ENCODE results near the gene ANKS1B.

Gene ANKS1B

GRCh38 chr12:99387661-99388060 is 597.1 kb downstream of the ANKS1B start:
- no peak for DNase-seq (ENCODE audit: low read depth)
- no peak for TF ChIP-seq CTCF (IDR thresholded peaks at IDR 0.05; ENCODE audit: insufficient read depth, low read depth, low read length, missing control alignments)
- H3K4me3 ChIP-seq (ENCODE audit: low read depth, low read length), result no peak overlapping the region

GRCh38 chr12:99386907-99387306 is 597.8 kb downstream of the ANKS1B start:
- peak; percentile 66 for DNase-seq (ENCODE audit: low read depth)
- H3K4me3 ChIP-seq (ENCODE audit: low read depth, low read length), result no peak overlapping the region
- TF ChIP-seq CTCF (IDR thresholded peaks at IDR 0.05; ENCODE audit: insufficient read depth, low read depth, low read length, missing control alignments), result peak; percentile 57

DNA sequence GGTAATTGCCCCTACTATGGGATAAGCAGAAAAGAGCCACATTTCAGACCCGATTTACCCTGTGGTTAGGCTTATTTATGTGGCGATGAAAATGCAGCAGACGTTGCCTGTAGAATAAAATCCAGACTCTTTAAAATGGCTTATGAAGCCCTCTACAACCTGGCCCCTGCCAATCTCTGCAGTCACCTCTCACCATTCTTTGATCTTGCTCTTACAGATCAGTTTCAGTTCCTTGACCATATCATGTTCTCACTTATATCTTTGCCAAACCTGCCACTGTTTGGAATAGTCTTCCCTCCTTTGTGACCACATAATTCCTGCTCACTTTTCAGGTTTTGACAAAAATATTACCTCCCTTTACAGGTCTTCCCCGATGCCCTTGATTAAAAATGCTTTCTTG is 601.5 kb downstream of the ANKS1B start:
- no peak overlapping the region for H3K4me3 ChIP-seq (ENCODE audit: low read depth, low read length)
- DNase-seq (ENCODE audit: low read depth), result peak; percentile 32
- no peak for TF ChIP-seq CTCF (IDR thresholded peaks at IDR 0.05; ENCODE audit: insufficient read depth, low read depth, low read length, missing control alignments)

DNA sequence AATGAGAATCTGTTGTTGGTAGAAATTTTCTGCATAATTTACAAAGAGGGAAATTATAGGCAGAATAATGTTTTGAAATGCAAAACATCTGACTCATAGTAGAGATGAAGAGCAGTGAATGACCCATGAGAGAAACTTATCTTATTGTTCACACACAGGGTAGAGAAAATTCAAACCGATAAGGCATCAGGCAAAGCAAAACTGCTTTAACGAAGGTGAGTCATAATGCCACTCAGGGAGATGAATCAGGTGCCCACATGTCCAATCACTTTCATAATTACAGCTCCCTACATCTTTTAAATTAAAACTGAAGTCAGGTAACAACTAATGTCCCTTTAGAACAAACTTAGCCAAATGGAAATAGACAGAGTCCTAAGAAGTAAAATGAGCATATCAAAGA is 602.7 kb downstream of the ANKS1B start:
- TF ChIP-seq CTCF (IDR thresholded peaks at IDR 0.05; ENCODE audit: insufficient read depth, low read depth, low read length, missing control alignments), result no peak
- DNase-seq (ENCODE audit: low read depth), result peak; percentile 73
- no peak overlapping the region for H3K4me3 ChIP-seq (ENCODE audit: low read depth, low read length)

DNA sequence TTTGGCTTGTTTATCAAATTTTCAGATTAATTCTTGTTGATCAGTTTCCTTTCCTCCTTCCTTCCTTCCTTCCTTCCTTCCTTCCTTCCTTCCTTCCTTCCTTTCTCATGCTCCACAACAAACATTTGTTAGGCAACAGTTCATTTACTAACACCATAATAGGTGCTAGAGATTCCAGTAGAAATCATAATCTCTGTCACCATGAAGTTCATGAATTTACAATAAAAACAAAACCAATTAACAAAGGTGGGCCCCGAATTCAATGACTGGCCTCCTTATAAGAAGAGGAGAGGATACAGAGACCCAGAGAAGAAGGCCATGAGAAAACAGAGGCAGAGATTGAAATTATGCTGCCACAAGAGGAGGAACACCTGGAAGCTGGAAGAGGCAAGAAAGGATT is 604.0 kb downstream of the ANKS1B start:
- no peak for TF ChIP-seq CTCF (IDR thresholded peaks at IDR 0.05; ENCODE audit: insufficient read depth, low read depth, low read length, missing control alignments)
- no peak for DNase-seq (ENCODE audit: low read depth)

DNA sequence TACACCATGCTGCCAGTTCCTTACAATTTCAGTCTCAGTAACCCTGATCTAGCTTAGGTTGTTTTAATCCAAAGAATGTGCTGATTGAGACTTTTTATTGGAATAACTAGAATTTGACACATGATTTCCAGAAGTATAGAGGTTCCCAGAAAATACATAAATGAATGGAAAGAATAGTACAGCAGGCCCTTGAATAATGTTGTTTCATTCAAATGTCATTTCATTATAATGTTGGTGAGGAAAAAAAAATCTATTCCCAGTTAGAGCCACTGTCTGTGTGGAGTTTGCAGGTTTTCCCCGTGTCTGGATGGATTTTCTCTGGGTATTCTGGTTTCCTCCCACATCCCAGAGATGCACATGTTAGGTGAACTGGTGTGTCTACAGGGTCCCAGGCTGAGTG is 610.7 kb downstream of the ANKS1B start:
- no peak for TF ChIP-seq CTCF (IDR thresholded peaks at IDR 0.05; ENCODE audit: insufficient read depth, low read depth, low read length, missing control alignments)
- H3K4me3 ChIP-seq (ENCODE audit: low read depth, low read length), result no peak overlapping the region
- no peak for DNase-seq (ENCODE audit: low read depth)

More for the DNA sequence above, 604.0 kb downstream of the ANKS1B start:
- no peak overlapping the region for H3K4me3 ChIP-seq (ENCODE audit: low read depth, low read length)

GRCh38 chr12:99372257-99372920 is 612.3 kb downstream of the ANKS1B start:
- TF ChIP-seq CTCF (IDR thresholded peaks at IDR 0.05; ENCODE audit: insufficient read depth, low read depth, low read length, missing control alignments), result no peak
- H3K4me3 ChIP-seq (ENCODE audit: low read depth, low read length), result no peak overlapping the region
- no peak for DNase-seq (ENCODE audit: low read depth)

Measured in GM12865 (cell line).